ENCODE measurements around the gene HADH. TPM values are rescaled to one million over a fixed set of nuclear protein-coding genes. Genes with fewer than 3 reads are reported as not detected.

HADH gene
- 10.8 and 17.5 TPM in 2 replicates for total RNA-seq (2014; rRNA removed)
- Bru-seq, nascent RNA: percentile 56 among the genes with signal in this experiment
- percentile 49 among the genes with signal in this experiment for BruChase-seq, experiment 1, labeled RNA remaining after a 6-hour chase
- percentile 54 among the genes with signal in this experiment for BruChase-seq, experiment 2, labeled RNA remaining after a 2-hour chase
- long read RNA-seq, transcript HADH-201 (8 exons, 1,912 nt): major isoform, 18 of 19 reads
- long read RNA-seq, partial matches to known transcripts: 0 of 19 reads
- long read RNA-seq, other reads (novel, unspliced or antisense): 1 of 19 reads

DNA sequence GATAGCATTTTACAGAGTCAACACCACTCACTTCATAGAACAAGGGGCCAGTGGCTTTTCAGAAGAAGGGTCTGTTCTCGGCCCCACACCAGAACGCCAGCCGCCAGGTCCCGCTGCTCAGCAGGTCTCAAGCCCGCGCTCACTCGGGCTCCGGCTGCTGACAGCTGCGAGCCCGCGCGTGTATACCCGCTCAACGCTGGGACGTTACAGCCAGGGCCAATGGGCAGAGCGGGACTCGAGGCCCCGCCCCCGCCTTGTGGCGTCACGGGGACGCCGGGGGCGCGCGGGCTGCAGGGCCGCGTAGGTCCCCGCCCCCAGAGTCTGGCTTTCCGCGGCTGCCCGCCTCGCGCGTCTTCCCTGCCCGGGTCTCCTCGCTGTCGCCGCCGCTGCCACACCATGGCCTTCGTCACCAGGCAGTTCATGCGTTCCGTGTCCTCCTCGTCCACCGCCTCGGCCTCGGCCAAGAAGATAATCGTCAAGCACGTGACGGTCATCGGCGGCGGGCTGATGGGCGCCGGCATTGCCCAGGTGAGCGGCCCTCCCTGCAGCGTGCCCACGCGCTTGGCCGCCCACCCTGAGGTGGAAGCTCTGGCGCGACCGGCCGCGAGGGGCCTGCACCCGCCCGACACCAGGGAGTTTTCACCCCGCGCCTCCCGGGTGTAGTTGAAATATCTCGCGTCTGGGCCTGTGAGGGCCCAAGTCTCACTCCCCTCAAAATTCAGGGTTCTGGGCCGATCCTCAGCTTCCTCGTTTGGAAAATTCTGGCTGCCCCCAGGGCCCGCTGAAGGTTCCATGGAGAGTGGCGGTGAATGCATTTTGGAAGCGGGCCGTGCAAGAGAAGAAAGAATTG, at the start of gene HADH:
Gene HADH (plus strand): TSS at position 353 of the 850 bp plus-strand sequence. CDS start 44 bp downstream, at position 397.
- CTCF ChIA-PET: no interaction called here

DNA sequence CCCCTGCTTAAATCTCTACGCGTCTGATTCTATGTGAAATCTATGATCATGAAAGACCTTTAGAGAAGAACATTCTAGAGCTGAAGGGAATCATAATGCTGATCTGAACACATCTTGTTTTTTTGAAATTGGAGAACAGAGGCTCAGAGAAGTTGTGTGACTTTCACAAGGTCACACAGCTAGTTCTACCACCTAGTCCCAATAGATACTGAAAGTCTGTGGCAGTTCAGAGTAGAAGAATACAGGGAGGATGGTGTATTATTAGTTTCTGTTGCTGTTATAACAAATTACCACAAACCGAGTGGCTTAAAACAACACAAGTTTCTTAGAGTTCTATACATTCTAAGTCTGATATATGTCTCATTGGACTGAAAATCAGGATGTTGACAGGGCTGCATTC, 43.9 kb upstream of the HADH start:
- Histone ChIP-seq H3K4me3 (ENCODE audit: low read length) (no peak overlapping the region), H3K36me3 (ENCODE audit: low read depth, low read length) (no peaks in the 10 kb centered on the region), H3K27me3 (ENCODE audit: low read length) (no peaks in the 10 kb centered on the region), H3K79me2 (ENCODE audit: low read length) (no peaks in the 10 kb centered on the region), H3K4me2 (ENCODE audit: low read length) (no peak overlapping the region), H3K4me1 (ENCODE audit: insufficient read depth, low read length) (no peaks in the 10 kb centered on the region), H2AFZ (ENCODE audit: low read length) (no peak overlapping the region), H3K27ac (ENCODE audit: low read length) (no peak overlapping the region), H3K9me2 (replicated peaks; ENCODE audit: low read length) (no peaks in the 10 kb centered on the region), H3K9me3 (ENCODE audit: low read length) (no peaks in the 10 kb centered on the region), H3K9ac (ENCODE audit: low read length) (no peak overlapping the region), H4K20me1 (ENCODE audit: low read length) (no peaks in the 10 kb centered on the region), H3F3A (ENCODE audit: low read length, unreplicated experiment) (no peaks in the 10 kb centered on the region)
- DNase-seq (no peak), ATAC-seq (no peak)
- intact Hi-C loops (cut with micrococcal nuclease): no loop called here
- TF ChIP-seq EZH2phosphoT487 (IDR thresholded peaks at IDR 0.05; ENCODE audit: borderline replicate concordance, low read length) (no peak), EZH2 (IDR thresholded peaks at IDR 0.05; ENCODE audit: low read length, unreplicated experiment) (no peak)
- TF ChIP-seq, protein P1, sequence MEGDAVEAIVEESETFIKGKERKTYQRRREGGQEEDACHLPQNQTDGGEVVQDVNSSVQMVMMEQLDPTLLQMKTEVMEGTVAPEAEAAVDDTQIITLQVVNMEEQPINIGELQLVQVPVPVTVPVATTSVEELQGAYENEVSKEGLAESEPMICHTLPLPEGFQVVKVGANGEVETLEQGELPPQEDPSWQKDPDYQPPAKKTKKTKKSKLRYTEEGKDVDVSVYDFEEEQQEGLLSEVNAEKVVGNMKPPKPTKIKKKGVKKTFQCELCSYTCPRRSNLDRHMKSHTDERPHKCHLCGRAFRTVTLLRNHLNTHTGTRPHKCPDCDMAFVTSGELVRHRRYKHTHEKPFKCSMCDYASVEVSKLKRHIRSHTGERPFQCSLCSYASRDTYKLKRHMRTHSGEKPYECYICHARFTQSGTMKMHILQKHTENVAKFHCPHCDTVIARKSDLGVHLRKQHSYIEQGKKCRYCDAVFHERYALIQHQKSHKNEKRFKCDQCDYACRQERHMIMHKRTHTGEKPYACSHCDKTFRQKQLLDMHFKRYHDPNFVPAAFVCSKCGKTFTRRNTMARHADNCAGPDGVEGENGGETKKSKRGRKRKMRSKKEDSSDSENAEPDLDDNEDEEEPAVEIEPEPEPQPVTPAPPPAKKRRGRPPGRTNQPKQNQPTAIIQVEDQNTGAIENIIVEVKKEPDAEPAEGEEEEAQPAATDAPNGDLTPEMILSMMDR (conservative IDR thresholded peaks at IDR 0.05; ENCODE audit: low read depth, low read length): no peak
- CTCF ChIA-PET: no interaction called here
- POLR2A ChIA-PET (ENCODE audit: unreplicated experiment): no interaction called here
- BruUV-seq (replicated peaks): no TSS peak

More for the DNA sequence above, at the start of gene HADH:
- Histone ChIP-seq H3K4me1 (ENCODE audit: insufficient read depth, low read length) (peaks cover 20% of the 10 kb centered on the region), H3K9me3 (ENCODE audit: low read length) (no peaks in the 10 kb centered on the region), H3K27me3 (ENCODE audit: low read length) (no peaks in the 10 kb centered on the region), H3K79me2 (ENCODE audit: low read length) (peaks cover 51% of the 10 kb centered on the region), H3K4me3 (ENCODE audit: low read length) (peak within 1 kb of the TSS; percentile 98), H3K36me3 (ENCODE audit: low read depth, low read length) (no peaks in the 10 kb centered on the region), H3K4me2 (ENCODE audit: low read length) (peak within 1 kb of the TSS; percentile 98), H3F3A (ENCODE audit: low read length, unreplicated experiment) (no peaks in the 10 kb centered on the region), H3K27ac (ENCODE audit: low read length) (peak within 1 kb of the TSS; percentile 25), H3K9ac (ENCODE audit: low read length) (peak within 1 kb of the TSS; percentile 96), H4K20me1 (ENCODE audit: low read length) (peaks cover 11% of the 10 kb centered on the region; the same call in 1 of the 2 replicates), H3K9me2 (replicated peaks; ENCODE audit: low read length) (no peaks in the 10 kb centered on the region), H2AFZ (ENCODE audit: low read length) (peak within 1 kb of the TSS; percentile 99)
- peak; percentile 98 for ATAC-seq
- DNase-seq: peak; percentile 92
- POLR2A ChIA-PET (ENCODE audit: unreplicated experiment): no interaction called here
- BruUV-seq (replicated peaks): no TSS peak
- TF ChIP-seq, protein P1 (conservative IDR thresholded peaks at IDR 0.05; ENCODE audit: low read depth, low read length): no peak
- TF ChIP-seq EZH2phosphoT487 (IDR thresholded peaks at IDR 0.05; ENCODE audit: borderline replicate concordance, low read length): no peak
- TF ChIP-seq EZH2 (IDR thresholded peaks at IDR 0.05; ENCODE audit: low read length, unreplicated experiment): no peak
- intact Hi-C loops (cut with micrococcal nuclease): loop anchor here (1.0 to 2.0 kb wide), 2 partner anchors 59 to 269 kb away; partner anchors contain the start of genes CYP2U1 and PAPSS1
